Measurements from ENCODE around the gene SHANK2.

The SHANK2 gene

DNA sequence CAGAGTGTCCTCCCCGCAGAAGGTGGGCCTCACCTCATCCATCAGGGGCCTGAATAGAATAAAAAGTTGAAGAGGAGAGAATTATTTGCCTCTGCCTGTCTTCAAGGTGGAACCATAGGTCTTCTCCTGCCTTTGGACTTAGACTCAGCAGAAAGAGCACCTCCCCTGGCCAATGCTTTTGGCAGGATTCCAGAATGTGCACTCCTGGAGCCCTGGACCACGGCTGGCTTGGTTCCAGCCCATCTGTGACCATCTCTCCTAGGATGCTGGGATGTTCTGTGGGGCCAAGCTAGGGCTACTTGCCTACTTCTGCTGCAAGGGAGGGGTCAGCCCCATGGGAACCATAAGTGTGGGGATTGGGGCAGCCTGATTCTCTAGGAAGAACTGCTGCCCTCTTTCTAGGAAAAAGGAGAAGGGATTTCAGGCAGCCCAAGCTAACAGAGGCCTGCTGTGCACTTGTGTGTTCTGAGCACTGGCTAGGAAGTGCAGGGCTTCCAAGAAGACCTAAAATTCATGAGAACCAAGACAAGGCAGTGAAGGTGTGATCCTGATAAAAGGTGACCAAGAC, 32.2 kb upstream of the SHANK2 start:
- no peak for TF ChIP-seq ZBTB7A (IDR thresholded peaks at IDR 0.05; ENCODE audit: low read depth)
- TF ChIP-seq FOXM1 (IDR thresholded peaks at IDR 0.05; ENCODE audit: borderline replicate concordance, low read depth): no peak
- peak; percentile 66 for TF ChIP-seq NFIC (IDR thresholded peaks at IDR 0.05)
- TF ChIP-seq, protein P1, sequence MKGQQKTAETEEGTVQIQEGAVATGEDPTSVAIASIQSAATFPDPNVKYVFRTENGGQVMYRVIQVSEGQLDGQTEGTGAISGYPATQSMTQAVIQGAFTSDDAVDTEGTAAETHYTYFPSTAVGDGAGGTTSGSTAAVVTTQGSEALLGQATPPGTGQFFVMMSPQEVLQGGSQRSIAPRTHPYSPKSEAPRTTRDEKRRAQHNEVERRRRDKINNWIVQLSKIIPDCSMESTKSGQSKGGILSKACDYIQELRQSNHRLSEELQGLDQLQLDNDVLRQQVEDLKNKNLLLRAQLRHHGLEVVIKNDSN (IDR thresholded peaks at IDR 0.05): no peak
- TF ChIP-seq YY1 (IDR thresholded peaks at IDR 0.05; ENCODE audit: low read depth): no peak

DNA sequence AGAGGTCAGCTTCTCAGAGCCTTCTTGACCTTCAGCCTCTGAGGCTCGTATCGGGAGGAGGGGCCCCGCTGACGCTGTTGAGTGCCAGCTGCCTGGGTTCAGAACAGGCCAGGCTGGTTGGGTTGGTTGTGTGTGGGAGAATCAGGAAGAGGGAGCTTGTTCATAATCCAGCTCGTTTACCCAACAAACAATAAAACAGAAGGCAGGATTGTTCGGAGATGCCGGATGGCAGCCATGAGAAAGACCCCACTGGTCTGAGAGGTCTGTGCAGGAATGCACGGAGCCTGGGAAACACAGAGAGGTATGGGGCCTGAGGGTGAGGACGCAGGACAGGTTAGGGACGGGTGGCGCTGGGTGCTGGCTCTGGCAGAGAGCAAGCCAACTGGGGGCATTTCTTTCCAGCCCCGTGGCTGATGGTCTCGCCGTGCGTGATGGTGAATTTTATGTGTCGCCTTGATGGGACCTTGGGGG, 31.6 kb upstream of the SHANK2 start:
- TF ChIP-seq YY1 (IDR thresholded peaks at IDR 0.05; ENCODE audit: low read depth) (no peak), NFIC (IDR thresholded peaks at IDR 0.05) (0 out of 2 replicates have a peak, but pooled peaks have one; percentile 13), EP300 (IDR thresholded peaks at IDR 0.05; ENCODE audit: borderline replicate concordance) (no peak)

DNA sequence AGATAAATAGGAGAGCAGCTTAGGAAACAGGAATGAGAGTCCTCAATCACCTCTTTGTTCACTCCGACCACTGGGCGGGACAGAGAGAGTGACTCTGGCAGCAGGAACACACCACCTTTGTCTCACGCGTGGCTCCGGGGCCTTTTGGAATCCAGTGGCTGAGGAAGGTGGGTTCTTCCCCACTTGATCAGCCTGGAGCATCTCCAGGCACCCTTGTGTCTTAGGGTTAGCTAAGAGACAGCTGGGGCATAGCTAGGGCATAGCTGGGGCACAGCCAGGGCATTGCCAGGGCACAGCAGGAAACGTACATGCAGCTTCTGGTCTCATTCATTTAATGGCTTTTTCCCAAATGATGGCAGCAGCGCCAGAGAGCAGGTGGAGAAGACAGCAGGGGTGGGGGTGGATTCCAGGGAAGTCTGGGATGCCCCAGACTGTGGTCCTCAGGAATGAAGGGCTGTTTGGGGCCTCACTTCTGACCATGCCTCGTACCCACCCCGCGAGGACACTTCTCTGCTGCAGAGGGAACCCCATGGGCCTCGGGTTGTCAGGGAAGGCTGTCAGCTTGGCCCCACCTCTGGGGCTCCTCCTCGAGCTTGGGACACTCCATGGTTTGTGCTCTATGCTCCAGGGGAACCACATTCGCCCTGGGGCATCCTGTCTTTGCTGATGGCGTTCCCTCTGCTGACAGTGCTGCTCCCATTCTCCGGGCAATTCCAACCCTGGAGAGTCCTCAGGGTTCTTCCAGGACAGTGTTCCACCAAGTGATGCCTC, 30.4 kb upstream of the SHANK2 start:
- TF ChIP-seq CREB1 (IDR thresholded peaks at IDR 0.05; ENCODE audit: low read depth) (no peak), EP300 (IDR thresholded peaks at IDR 0.05; ENCODE audit: borderline replicate concordance) (no peak), TEAD4 (IDR thresholded peaks at IDR 0.05) (no peak), TAF1 (IDR thresholded peaks at IDR 0.05; ENCODE audit: low read depth) (no peak), FOXM1 (IDR thresholded peaks at IDR 0.05; ENCODE audit: borderline replicate concordance, low read depth) (no peak), RAD21 (IDR thresholded peaks at IDR 0.05; ENCODE audit: low read depth) (no peak), CEBPB (IDR thresholded peaks at IDR 0.05) (no peak), TCF12 (IDR thresholded peaks at IDR 0.05; ENCODE audit: low read depth) (no peak), EGR1 (IDR thresholded peaks at IDR 0.05) (no peak), ZBTB7A (IDR thresholded peaks at IDR 0.05; ENCODE audit: low read depth) (no peak), NFIC (IDR thresholded peaks at IDR 0.05) (no peak)
- TF ChIP-seq, protein P2, sequence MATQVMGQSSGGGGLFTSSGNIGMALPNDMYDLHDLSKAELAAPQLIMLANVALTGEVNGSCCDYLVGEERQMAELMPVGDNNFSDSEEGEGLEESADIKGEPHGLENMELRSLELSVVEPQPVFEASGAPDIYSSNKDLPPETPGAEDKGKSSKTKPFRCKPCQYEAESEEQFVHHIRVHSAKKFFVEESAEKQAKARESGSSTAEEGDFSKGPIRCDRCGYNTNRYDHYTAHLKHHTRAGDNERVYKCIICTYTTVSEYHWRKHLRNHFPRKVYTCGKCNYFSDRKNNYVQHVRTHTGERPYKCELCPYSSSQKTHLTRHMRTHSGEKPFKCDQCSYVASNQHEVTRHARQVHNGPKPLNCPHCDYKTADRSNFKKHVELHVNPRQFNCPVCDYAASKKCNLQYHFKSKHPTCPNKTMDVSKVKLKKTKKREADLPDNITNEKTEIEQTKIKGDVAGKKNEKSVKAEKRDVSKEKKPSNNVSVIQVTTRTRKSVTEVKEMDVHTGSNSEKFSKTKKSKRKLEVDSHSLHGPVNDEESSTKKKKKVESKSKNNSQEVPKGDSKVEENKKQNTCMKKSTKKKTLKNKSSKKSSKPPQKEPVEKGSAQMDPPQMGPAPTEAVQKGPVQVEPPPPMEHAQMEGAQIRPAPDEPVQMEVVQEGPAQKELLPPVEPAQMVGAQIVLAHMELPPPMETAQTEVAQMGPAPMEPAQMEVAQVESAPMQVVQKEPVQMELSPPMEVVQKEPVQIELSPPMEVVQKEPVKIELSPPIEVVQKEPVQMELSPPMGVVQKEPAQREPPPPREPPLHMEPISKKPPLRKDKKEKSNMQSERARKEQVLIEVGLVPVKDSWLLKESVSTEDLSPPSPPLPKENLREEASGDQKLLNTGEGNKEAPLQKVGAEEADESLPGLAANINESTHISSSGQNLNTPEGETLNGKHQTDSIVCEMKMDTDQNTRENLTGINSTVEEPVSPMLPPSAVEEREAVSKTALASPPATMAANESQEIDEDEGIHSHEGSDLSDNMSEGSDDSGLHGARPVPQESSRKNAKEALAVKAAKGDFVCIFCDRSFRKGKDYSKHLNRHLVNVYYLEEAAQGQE (IDR thresholded peaks at IDR 0.05; ENCODE audit: low read depth): no peak
- TF ChIP-seq, protein P3, sequence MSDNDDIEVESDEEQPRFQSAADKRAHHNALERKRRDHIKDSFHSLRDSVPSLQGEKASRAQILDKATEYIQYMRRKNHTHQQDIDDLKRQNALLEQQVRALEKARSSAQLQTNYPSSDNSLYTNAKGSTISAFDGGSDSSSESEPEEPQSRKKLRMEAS (IDR thresholded peaks at IDR 0.05): no peak
- TF ChIP-seq, protein P1 (IDR thresholded peaks at IDR 0.05): no peak

DNA sequence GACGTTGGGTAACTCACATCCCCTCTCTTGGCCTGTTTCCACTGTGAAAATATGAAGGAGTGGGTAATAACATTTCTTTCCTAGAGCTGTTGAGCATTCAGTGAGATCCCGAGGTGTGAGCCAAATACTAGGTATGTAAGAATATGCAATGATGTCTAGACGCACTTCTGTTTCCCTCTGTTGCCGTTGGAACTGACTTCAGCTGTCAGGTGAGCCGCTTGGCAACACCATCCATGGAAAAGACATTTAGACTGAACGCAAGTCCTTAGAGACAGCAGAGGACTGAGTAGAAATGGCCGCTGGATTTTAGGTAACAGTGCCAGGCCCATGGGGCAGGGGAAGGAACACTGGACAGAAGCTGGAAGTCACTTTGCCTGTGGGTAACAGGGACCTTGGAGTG, 29.5 kb upstream of the SHANK2 start:
- TF ChIP-seq ZBTB7A (IDR thresholded peaks at IDR 0.05; ENCODE audit: low read depth) (no peak), CREB1 (IDR thresholded peaks at IDR 0.05; ENCODE audit: low read depth) (no peak), RAD21 (IDR thresholded peaks at IDR 0.05; ENCODE audit: low read depth) (no peak), YY1 (IDR thresholded peaks at IDR 0.05; ENCODE audit: low read depth) (no peak), NFIC (IDR thresholded peaks at IDR 0.05) (no peak), TCF12 (IDR thresholded peaks at IDR 0.05; ENCODE audit: low read depth) (no peak), EGR1 (IDR thresholded peaks at IDR 0.05) (no peak), TAF1 (IDR thresholded peaks at IDR 0.05; ENCODE audit: low read depth) (no peak), TEAD4 (IDR thresholded peaks at IDR 0.05) (no peak), EP300 (IDR thresholded peaks at IDR 0.05; ENCODE audit: borderline replicate concordance) (no peak), CEBPB (IDR thresholded peaks at IDR 0.05) (no peak)
- TF ChIP-seq, protein P1 (IDR thresholded peaks at IDR 0.05): no peak
- TF ChIP-seq, protein P3 (IDR thresholded peaks at IDR 0.05): no peak

DNA sequence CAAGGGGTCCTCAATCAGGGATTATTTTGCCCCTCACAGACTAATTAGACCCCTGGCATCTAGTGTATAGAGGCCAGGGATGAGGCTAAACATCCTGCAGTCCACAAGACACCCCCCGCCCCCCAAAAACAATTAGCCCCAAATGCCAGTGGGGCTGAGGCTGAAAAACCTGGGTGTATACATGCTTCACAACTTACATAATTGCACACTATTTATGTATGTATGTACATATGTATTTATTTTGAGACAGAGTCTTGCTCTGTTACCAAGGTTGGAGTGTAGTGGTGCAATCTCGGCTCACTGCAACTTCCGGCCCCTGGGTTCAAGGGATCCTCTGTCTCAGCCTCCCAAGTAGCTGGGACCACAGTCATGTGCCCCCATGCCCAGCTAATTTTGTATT, 28.8 kb upstream of the SHANK2 start:
- TF ChIP-seq CREB1 (IDR thresholded peaks at IDR 0.05; ENCODE audit: low read depth): no peak
- TF ChIP-seq NFIC (IDR thresholded peaks at IDR 0.05): no peak
- no peak for TF ChIP-seq TAF1 (IDR thresholded peaks at IDR 0.05; ENCODE audit: low read depth)
- no peak for TF ChIP-seq CEBPB (IDR thresholded peaks at IDR 0.05)
- TF ChIP-seq ZBTB7A (IDR thresholded peaks at IDR 0.05; ENCODE audit: low read depth): no peak
- no peak for TF ChIP-seq TCF12 (IDR thresholded peaks at IDR 0.05; ENCODE audit: low read depth)
- no peak for TF ChIP-seq RAD21 (IDR thresholded peaks at IDR 0.05; ENCODE audit: low read depth)
- no peak for TF ChIP-seq TEAD4 (IDR thresholded peaks at IDR 0.05)
- TF ChIP-seq, protein P3 (IDR thresholded peaks at IDR 0.05): no peak

DNA sequence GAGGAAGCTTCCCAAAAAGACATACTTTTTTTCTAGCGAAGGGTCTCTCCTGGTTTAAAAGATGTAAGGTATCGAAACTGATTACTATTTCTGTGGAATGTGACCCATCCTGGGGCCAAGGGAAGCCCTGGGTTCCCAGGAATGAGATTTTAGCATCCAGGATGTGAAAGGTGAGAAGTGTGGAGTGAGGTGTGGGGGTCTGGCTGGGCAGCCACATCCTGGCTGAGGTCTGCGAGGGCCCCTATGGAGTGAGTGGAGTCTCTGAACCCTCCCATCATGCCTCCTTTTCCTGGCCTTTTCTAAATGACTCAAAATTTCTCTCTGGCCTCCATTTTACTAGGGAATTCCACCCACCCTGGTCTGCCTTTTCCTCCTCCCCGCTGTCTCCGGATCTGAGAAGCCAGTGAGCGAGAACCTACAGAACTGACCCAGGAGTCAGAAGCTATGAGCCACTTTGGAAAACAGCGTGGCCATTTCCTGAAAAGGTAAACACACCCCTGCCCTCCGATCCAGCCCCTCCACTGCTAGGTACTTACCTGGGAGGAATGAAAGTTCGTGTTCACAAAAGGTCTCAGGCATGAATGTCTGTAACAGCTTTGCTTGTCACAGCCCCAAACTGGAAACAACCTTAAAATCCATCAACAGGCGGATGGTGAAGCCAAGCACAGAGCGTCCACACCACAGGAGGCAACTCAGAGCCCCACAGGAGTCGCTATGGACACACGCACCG, 27.7 kb upstream of the SHANK2 start:
- TF ChIP-seq NFIC (IDR thresholded peaks at IDR 0.05) (no peak), CREB1 (IDR thresholded peaks at IDR 0.05; ENCODE audit: low read depth) (no peak), FOXM1 (IDR thresholded peaks at IDR 0.05; ENCODE audit: borderline replicate concordance, low read depth) (no peak), TAF1 (IDR thresholded peaks at IDR 0.05; ENCODE audit: low read depth) (no peak), EGR1 (IDR thresholded peaks at IDR 0.05) (no peak), TEAD4 (IDR thresholded peaks at IDR 0.05) (no peak), TCF12 (IDR thresholded peaks at IDR 0.05; ENCODE audit: low read depth) (no peak), EP300 (IDR thresholded peaks at IDR 0.05; ENCODE audit: borderline replicate concordance) (no peak)
- TF ChIP-seq, protein P3 (IDR thresholded peaks at IDR 0.05): no peak
